PC-9 (cell line): ENCODE measurements around the gene STK32B.

Source experiments
- EZH2 ChIP-seq: fragments of 200-600 bp; sonication (generic); IDR thresholded peaks from 2 replicates; pipeline ENCODE4 v1.8.0; 2017; ENCODE audit warnings: antibody characterized with exemption, low read depth
- TF ChIP-seq, protein P1 (sequence below): fragments of 200-600 bp; sonication (generic); conservative IDR thresholded peaks from 2 replicates; pipeline ENCODE4 v1.6.1; 2017; ENCODE audit warnings: mixed run types, antibody characterized with exemption, mild to moderate bottlenecking, moderate library complexity

DNA sequence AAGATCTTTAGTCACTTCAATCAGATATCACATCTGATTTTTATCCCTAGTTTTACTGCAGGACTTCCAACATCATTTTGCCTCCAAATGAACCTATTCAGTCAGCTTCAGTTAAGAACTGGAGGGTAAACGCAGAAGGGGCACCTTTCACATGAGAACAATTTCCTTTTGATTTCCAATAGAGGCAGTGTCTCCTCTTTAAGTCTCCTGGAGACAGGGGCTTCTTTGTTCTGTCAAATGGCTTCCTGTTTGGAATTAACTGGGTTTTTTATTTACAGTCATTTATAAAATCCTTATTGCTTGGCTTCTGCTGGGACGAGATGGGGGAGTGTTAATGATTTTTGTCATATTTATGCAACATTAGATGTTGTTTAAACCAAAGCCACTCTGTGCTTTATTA, 164.0 kb downstream of the STK32B start:
- TF ChIP-seq EZH2, result no peak
- TF ChIP-seq, protein P1, sequence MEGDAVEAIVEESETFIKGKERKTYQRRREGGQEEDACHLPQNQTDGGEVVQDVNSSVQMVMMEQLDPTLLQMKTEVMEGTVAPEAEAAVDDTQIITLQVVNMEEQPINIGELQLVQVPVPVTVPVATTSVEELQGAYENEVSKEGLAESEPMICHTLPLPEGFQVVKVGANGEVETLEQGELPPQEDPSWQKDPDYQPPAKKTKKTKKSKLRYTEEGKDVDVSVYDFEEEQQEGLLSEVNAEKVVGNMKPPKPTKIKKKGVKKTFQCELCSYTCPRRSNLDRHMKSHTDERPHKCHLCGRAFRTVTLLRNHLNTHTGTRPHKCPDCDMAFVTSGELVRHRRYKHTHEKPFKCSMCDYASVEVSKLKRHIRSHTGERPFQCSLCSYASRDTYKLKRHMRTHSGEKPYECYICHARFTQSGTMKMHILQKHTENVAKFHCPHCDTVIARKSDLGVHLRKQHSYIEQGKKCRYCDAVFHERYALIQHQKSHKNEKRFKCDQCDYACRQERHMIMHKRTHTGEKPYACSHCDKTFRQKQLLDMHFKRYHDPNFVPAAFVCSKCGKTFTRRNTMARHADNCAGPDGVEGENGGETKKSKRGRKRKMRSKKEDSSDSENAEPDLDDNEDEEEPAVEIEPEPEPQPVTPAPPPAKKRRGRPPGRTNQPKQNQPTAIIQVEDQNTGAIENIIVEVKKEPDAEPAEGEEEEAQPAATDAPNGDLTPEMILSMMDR, result no peak
